ENCODE data around the gene CSNK2A1. TPM values are rescaled to one million over a fixed set of nuclear protein-coding genes. Genes with fewer than 3 reads are reported as not detected.
"Not testable (repeated sequence)": the region's sequence is repeated elsewhere in the genome, so short reads cannot be mapped to it uniquely, and the experiment has no call there.

Gene CSNK2A1
- total RNA-seq, 1 experiment from 2014 or later, result 110 TPM

- H3K4me1 Mint-ChIP-seq (ENCODE audit: low read depth, unreplicated experiment), result peaks cover 8% of the 10 kb centered on the region
- CTCF ChIA-PET, result interaction anchor here (0.6 to 0.7 kb wide), 2 partner anchors 189 to 219 kb away, joined by 3 to 5 read pairs; no protein-coding TSS in a partner anchor
- no peaks in the 10 kb centered on the region for H3K27me3 Mint-ChIP-seq (ENCODE audit: unreplicated experiment)
- peaks cover 26% of the 10 kb centered on the region for H3K36me3 Mint-ChIP-seq (ENCODE audit: insufficient read depth, unreplicated experiment)
- no TSS peak for BruUV-seq (replicated peaks)
- DNase-seq, result no peak
- no peaks in the 10 kb centered on the region for H3K9me3 Mint-ChIP-seq (ENCODE audit: low read depth, unreplicated experiment)
- no peak for TF ChIP-seq CTCF (IDR thresholded peaks at IDR 0.05; ENCODE audit: unreplicated experiment)
- H3K27ac Mint-ChIP-seq (ENCODE audit: unreplicated experiment), result no peak overlapping the region
- intact Hi-C loops (cut with micrococcal nuclease; ENCODE audit: unreplicated experiment), result no loop called here
- H3K4me3 Mint-ChIP-seq (ENCODE audit: low read depth, unreplicated experiment), result peak overlapping the region; percentile 86
Measured at GRCh38 chr20:460180-460579, 83.4 kb downstream of the CSNK2A1 start.

- H3K27me3 Mint-ChIP-seq (ENCODE audit: unreplicated experiment), result no peaks in the 10 kb centered on the region
- CTCF ChIA-PET, result no interaction called here
- H3K36me3 Mint-ChIP-seq (ENCODE audit: insufficient read depth, unreplicated experiment), result peaks cover 26% of the 10 kb centered on the region
- BruUV-seq (replicated peaks), result no TSS peak
- intact Hi-C loops (cut with micrococcal nuclease; ENCODE audit: unreplicated experiment), result no loop called here
- no peak overlapping the region for H3K4me3 Mint-ChIP-seq (ENCODE audit: low read depth, unreplicated experiment)
- H3K27ac Mint-ChIP-seq (ENCODE audit: unreplicated experiment), result no peak overlapping the region
- H3K9me3 Mint-ChIP-seq (ENCODE audit: low read depth, unreplicated experiment), result no peaks in the 10 kb centered on the region
- no peak for TF ChIP-seq CTCF (IDR thresholded peaks at IDR 0.05; ENCODE audit: unreplicated experiment)
- H3K4me1 Mint-ChIP-seq (ENCODE audit: low read depth, unreplicated experiment), result peaks cover 8% of the 10 kb centered on the region
- DNase-seq, result no peak
Measured at GRCh38 chr20:458776-459175, 84.8 kb downstream of the CSNK2A1 start.

GRCh38 chr20:454951-455350 lies 88.6 kb downstream of the CSNK2A1 start:
- BruUV-seq (replicated peaks), result no TSS peak
- CTCF ChIA-PET, result no interaction called here
- intact Hi-C loops (cut with micrococcal nuclease; ENCODE audit: unreplicated experiment), result no loop called here
- Mint-ChIP-seq H3K27ac (ENCODE audit: unreplicated experiment) (no peak overlapping the region), H3K4me1 (ENCODE audit: low read depth, unreplicated experiment) (no peaks in the 10 kb centered on the region), H3K27me3 (ENCODE audit: unreplicated experiment) (no peaks in the 10 kb centered on the region), H3K9me3 (ENCODE audit: low read depth, unreplicated experiment) (no peaks in the 10 kb centered on the region), H3K4me3 (ENCODE audit: low read depth, unreplicated experiment) (no peak overlapping the region), H3K36me3 (ENCODE audit: insufficient read depth, unreplicated experiment) (peaks cover 4% of the 10 kb centered on the region)
- no peak for DNase-seq
- TF ChIP-seq CTCF (IDR thresholded peaks at IDR 0.05; ENCODE audit: unreplicated experiment), result no peak

- H3K4me3 Mint-ChIP-seq (ENCODE audit: low read depth, unreplicated experiment); CTCF ChIA-PET; BruUV-seq (replicated peaks); H3K27ac Mint-ChIP-seq (ENCODE audit: unreplicated experiment); H3K27me3 Mint-ChIP-seq (ENCODE audit: unreplicated experiment); intact Hi-C loops (cut with micrococcal nuclease; ENCODE audit: unreplicated experiment); H3K4me1 Mint-ChIP-seq (ENCODE audit: low read depth, unreplicated experiment); DNase-seq; H3K9me3 Mint-ChIP-seq (ENCODE audit: low read depth, unreplicated experiment); H3K36me3 Mint-ChIP-seq (ENCODE audit: insufficient read depth, unreplicated experiment): not testable (repeated sequence)
Measured at GRCh38 chr20:452021-452420, 91.6 kb downstream of the CSNK2A1 start.

GRCh38 chr20:445514-446336 lies 97.9 kb downstream of the CSNK2A1 start:
- Mint-ChIP-seq H3K9me3 (ENCODE audit: low read depth, unreplicated experiment) (no peaks in the 10 kb centered on the region), H3K27me3 (ENCODE audit: unreplicated experiment) (no peaks in the 10 kb centered on the region), H3K4me3 (ENCODE audit: low read depth, unreplicated experiment) (no peak overlapping the region), H3K36me3 (ENCODE audit: insufficient read depth, unreplicated experiment) (peaks cover 17% of the 10 kb centered on the region), H3K4me1 (ENCODE audit: low read depth, unreplicated experiment) (no peaks in the 10 kb centered on the region), H3K27ac (ENCODE audit: unreplicated experiment) (no peak overlapping the region)
- no peak for DNase-seq
- BruUV-seq (replicated peaks), result no TSS peak
- intact Hi-C loops (cut with micrococcal nuclease; ENCODE audit: unreplicated experiment), result no loop called here
- no peak for TF ChIP-seq CTCF (IDR thresholded peaks at IDR 0.05; ENCODE audit: unreplicated experiment)
- CTCF ChIA-PET, result no interaction called here

Data from Calu3 (cell line).